ENCODE measurements around the gene RBM19. TPM values are rescaled to one million over a fixed set of nuclear protein-coding genes. Genes with fewer than 3 reads are reported as not detected.

RBM19 gene
- total and polyA plus RNA-seq, 2 of the 4 experiments (the other 2 are of a cell fraction), result 18.7 to 19.2 TPM

- Histone ChIP-seq H3K27me3 (ENCODE audit: control insufficient read depth, insufficient read depth, low read length) (peaks cover 15% of the 10 kb centered on the region; the same call in 1 of the 2 replicates), H3K79me1 (ENCODE audit: low read depth in 1 of 2, low read length in 2 of 2) (no peaks in the 10 kb centered on the region), H2BK20ac (ENCODE audit: low read depth, low read length) (no peak overlapping the region), H3K56ac (ENCODE audit: extremely low read depth, insufficient read depth, low read length) (no peak overlapping the region), H3K23ac (ENCODE audit: low read depth, low read length) (no peak overlapping the region), H2BK120ac (ENCODE audit: low read depth, low read length) (no peak overlapping the region), H3K4me1 (ENCODE audit: control insufficient read depth, insufficient read depth, low read length) (no peaks in the 10 kb centered on the region), H2BK15ac (ENCODE audit: low read depth, low read length) (no peak overlapping the region), H4K8ac (ENCODE audit: low read depth in 2 of 2, low read length in 2 of 2) (no peak overlapping the region), H3K9me3 (ENCODE audit: control insufficient read depth, insufficient read depth, low read length) (no peaks in the 10 kb centered on the region), H2BK5ac (ENCODE audit: low read depth, low read length, poor library complexity, severe bottlenecking) (no peak overlapping the region), H3K9ac (ENCODE audit: low read depth, low read length) (no peak overlapping the region), H3K18ac (ENCODE audit: low read depth, low read length) (no peak overlapping the region), H3K4ac (ENCODE audit: low read depth, low read length) (no peak overlapping the region), H3K27ac (ENCODE audit: insufficient read depth, low read length) (no peak overlapping the region), H2AK9ac (replicated peaks; ENCODE audit: low read depth, low read length, poor library complexity) (no peak overlapping the region), H4K20me1 (ENCODE audit: insufficient read depth, low read length) (no peaks in the 10 kb centered on the region), H4K91ac (ENCODE audit: insufficient read depth, low read depth, low read length) (no peak overlapping the region), H3K9me1 (ENCODE audit: insufficient read depth, low read length) (no peaks in the 10 kb centered on the region), H3K4me3 (ENCODE audit: insufficient read depth, low read depth, low read length) (no peak overlapping the region), H4K5ac (ENCODE audit: low read depth, low read length) (no peak overlapping the region), H3K4me2 (ENCODE audit: low read depth, low read length) (no peak overlapping the region), H2AFZ (replicated peaks; ENCODE audit: low read length, poor library complexity) (no peak overlapping the region), H3K36me3 (ENCODE audit: control insufficient read depth, insufficient read depth, low read length) (no peaks in the 10 kb centered on the region), H3K14ac (replicated peaks; ENCODE audit: low read depth, low read length) (no peak overlapping the region), H2AK5ac (ENCODE audit: low read depth, low read length) (no peak overlapping the region)
- BruUV-seq (replicated peaks), result no TSS peak
- dilution Hi-C loops (cut with HindIII; ENCODE audit: low sequenced_read_pairs, unreplicated experiment), result no loop called here
- ChIA-PET POLR2A (ENCODE audit: unreplicated experiment) (no interaction called here), CTCF (interaction anchor here (2.0 kb wide), 1 partner anchor 526 kb away, joined by 6 read pairs; no protein-coding TSS in a partner anchor)
- DNase-seq (no peak), ATAC-seq (ENCODE audit: low read depth) (no peak)
- 0% methylated on average over 1 of the region's 2 CpGs; no CpG with 5 or more reads in 1 of the 2 experiments for WGBS, 2 experiments (ENCODE audit: extremely low coverage in 2 of 2, insufficient read length in 1 of 2)
- intact Hi-C loops (cut with micrococcal nuclease), result loop anchor here (5.0 kb wide), 2 partner anchors 419 to 1769 kb away; no protein-coding TSS in a partner anchor
- in situ Hi-C loops (cut with MboI; ENCODE audit: low sequenced_read_pairs), result loop anchor here (10.0 to 25.0 kb wide), 2 partner anchors 1779 to 1932 kb away; no protein-coding TSS in a partner anchor
- no peak for TF ChIP-seq MXI1 (IDR thresholded peaks at IDR 0.05; ENCODE audit: borderline replicate concordance, low read depth, low read length)
- TF ChIP-seq POLR2A (IDR thresholded peaks at IDR 0.05; ENCODE audit: low read depth, low read length), result no peak
- no peak for TF ChIP-seq SMC3 (IDR thresholded peaks at IDR 0.05; ENCODE audit: low read depth, low read length)
- TF ChIP-seq NFE2L2 (IDR thresholded peaks at IDR 0.05; ENCODE audit: low read depth, low read length), result no peak
- TF ChIP-seq MAFK (IDR thresholded peaks at IDR 0.05; ENCODE audit: low read depth, low read length), result no peak
- TF ChIP-seq, protein P1, sequence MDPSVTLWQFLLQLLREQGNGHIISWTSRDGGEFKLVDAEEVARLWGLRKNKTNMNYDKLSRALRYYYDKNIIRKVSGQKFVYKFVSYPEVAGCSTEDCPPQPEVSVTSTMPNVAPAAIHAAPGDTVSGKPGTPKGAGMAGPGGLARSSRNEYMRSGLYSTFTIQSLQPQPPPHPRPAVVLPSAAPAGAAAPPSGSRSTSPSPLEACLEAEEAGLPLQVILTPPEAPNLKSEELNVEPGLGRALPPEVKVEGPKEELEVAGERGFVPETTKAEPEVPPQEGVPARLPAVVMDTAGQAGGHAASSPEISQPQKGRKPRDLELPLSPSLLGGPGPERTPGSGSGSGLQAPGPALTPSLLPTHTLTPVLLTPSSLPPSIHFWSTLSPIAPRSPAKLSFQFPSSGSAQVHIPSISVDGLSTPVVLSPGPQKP (IDR thresholded peaks at IDR 0.05; ENCODE audit: borderline replicate concordance, low read depth, low read length), result no peak
- TF ChIP-seq CHD1 (IDR thresholded peaks at IDR 0.05; ENCODE audit: low read depth, low read length), result no peak
- no peak for TF ChIP-seq CEBPB (IDR thresholded peaks at IDR 0.05; ENCODE audit: low read depth, low read length)
- TF ChIP-seq CTCF (conservative IDR thresholded peaks at IDR 0.05; ENCODE audit: low read depth, low read length), result no peak
- TF ChIP-seq FOS (IDR thresholded peaks at IDR 0.05; ENCODE audit: low read depth, low read length), result no peak
- TF ChIP-seq MAZ (IDR thresholded peaks at IDR 0.05; ENCODE audit: borderline replicate concordance, low read depth, low read length), result no peak
- no peak for TF ChIP-seq RFX5 (IDR thresholded peaks at IDR 0.05; ENCODE audit: low read depth, low read length)
- no peak for TF ChIP-seq RCOR1 (IDR thresholded peaks at IDR 0.05; ENCODE audit: insufficient replicate concordance, low read length)
- no peak for TF ChIP-seq USF2 (IDR thresholded peaks at IDR 0.05; ENCODE audit: low read depth, low read length)
- TF ChIP-seq BHLHE40 (IDR thresholded peaks at IDR 0.05; ENCODE audit: low read depth, low read length), result no peak
- no peak for TF ChIP-seq RAD21 (IDR thresholded peaks at IDR 0.05; ENCODE audit: low read length)
Observed at GRCh38 chr12:113983265-113983664, 17.1 kb upstream of the RBM19 start.
